B cell (primary cell): ENCODE results near the gene EFCAB14. TPM values are rescaled to one million over a fixed set of nuclear protein-coding genes. Genes with fewer than 3 reads are reported as not detected.

Source experiments
- ATAC-seq: fragments of 200-7000 bp; cut with Tn5 transposase; one replicate; pipeline ENCODE4 v1.10.0; 2021; ENCODE audit warnings: low read depth, mild to moderate bottlenecking, moderate number of reproducible peaks, moderate library complexity
- CTCF ChIA-PET: fragments of 350-600 bp; sonication (Branson Sonifier 250); formaldehyde crosslinking; loops from one replicate; lab custom pipeline; 2021; ENCODE audit warnings: antibody characterized with exemption, inconsistent platforms; lab: Charles Lee
- POLR2A ChIA-PET: fragments of 350-600 bp; sonication (Branson Sonifier 250); formaldehyde crosslinking; loops from one replicate; lab custom pipeline; 2021; ENCODE audit warnings: antibody characterized with exemption; lab: Charles Lee
- DNase-seq: peaks from one replicate; pipeline ENCODE4 v3.0.0; 2013
- H2AFZ ChIP-seq: 2 replicates; pipeline ENCODE4 v1.6.1; 2012; ENCODE audit warnings: mild to moderate bottlenecking, low read depth, low read length; ENCODE audit not compliant: insufficient read depth, poor library complexity, severe bottlenecking
- H3K27ac ChIP-seq, 2 donors: 1 replicate in 1 of 2; 2 replicates in 1 of 2; pipeline ENCODE4 v1.5.1; 2012 to 2013; ENCODE audit warnings: low read length in 2 of 2, mild to moderate bottlenecking in 2 of 2, moderate library complexity in 1 of 2
- H3K27me3 ChIP-seq, 4 experiments: fragments of 200-600 bp in 1 of 4; sonication (generic) in 1 of 4; replicated peaks in 1 of 4; 1 replicate in 2 of 4; 2 replicates in 2 of 4; pipeline versions ENCODE4 v1.6.1 to v1.7.0; 2013 to 2016; ENCODE audit warnings: low read length in 3 of 4, mild to moderate bottlenecking in 2 of 4, mixed read lengths in 1 of 4, moderate library complexity in 1 of 4; ENCODE audit not compliant: insufficient read depth in 4 of 4, control insufficient read depth in 3 of 4; ENCODE audit errors: control extremely low read depth in 1 of 4
- H3K36me3 ChIP-seq, 2 experiments: replicated peaks in 1 of 2; 1 replicate in 1 of 2; 2 replicates in 1 of 2; pipeline versions ENCODE4 v1.6.1 to v1.7.1; 2013; ENCODE audit warnings: low read length in 1 of 2; ENCODE audit not compliant: insufficient read depth in 2 of 2, control insufficient read depth in 1 of 2; ENCODE audit errors: control extremely low read depth in 1 of 2, extremely low read depth in 1 of 2
- H3K4me1 ChIP-seq, 2 donors: fragments of 200-600 bp in 1 of 2; sonication (generic) in 1 of 2; 1 replicate in 1 of 2; 2 replicates in 1 of 2; pipeline versions ENCODE4 v1.5.1 to v1.6.1; 2013 to 2017; ENCODE audit warnings: low read length in 2 of 2; ENCODE audit not compliant: control insufficient read depth in 2 of 2, insufficient read depth in 2 of 2
- H3K4me2 ChIP-seq: replicated peaks from 2 replicates; pipeline ENCODE3; 2012; ENCODE audit warnings: mild to moderate bottlenecking, low read depth, low read length; ENCODE audit not compliant: poor library complexity, severe bottlenecking
- H3K4me3 ChIP-seq, 5 experiments: fragments of 200-600 bp in 1 of 5; sonication (generic) in 1 of 5; 1 replicate in 3 of 5; 2 replicates in 2 of 5; pipeline versions ENCODE4 v1.5.1 to v1.7.0; 2011 to 2016; ENCODE audit warnings: low read length in 4 of 5, mild to moderate bottlenecking in 4 of 5, low read depth in 2 of 5, control low read depth in 1 of 5, moderate library complexity in 1 of 5; ENCODE audit not compliant: insufficient read depth in 1 of 5; ENCODE audit errors: control extremely low read depth in 1 of 5, extremely low read depth in 1 of 5
- H3K79me2 ChIP-seq: fragments of 200-600 bp; sonication (generic); one replicate; pipeline ENCODE4 v1.6.0; 2016; ENCODE audit warnings: low read length; ENCODE audit not compliant: control insufficient read depth, insufficient read depth
- H3K9ac ChIP-seq: fragments of 200-600 bp; sonication (generic); 2 replicates; pipeline ENCODE4 v1.6.1; 2017; ENCODE audit warnings: mild to moderate bottlenecking, low read length, moderate library complexity
- H3K9me3 ChIP-seq, 3 donors: one replicate each; pipeline versions ENCODE4 v1.6.1 to v1.7.1; 2013; ENCODE audit warnings: low read length in 2 of 3; ENCODE audit not compliant: control insufficient read depth in 2 of 3, insufficient read depth in 1 of 3; ENCODE audit errors: control extremely low read depth in 1 of 3
- H4K20me1 ChIP-seq: 2 replicates; pipeline ENCODE4 v1.6.0; 2012; ENCODE audit warnings: mild to moderate bottlenecking, low read length; ENCODE audit not compliant: insufficient read depth, control insufficient read depth, poor library complexity, severe bottlenecking
- H3K27ac Mint-ChIP-seq: one replicate; pipeline ENCODE4 v1.8.0; 2021; ENCODE audit warnings: mixed read lengths
- H3K27me3 Mint-ChIP-seq: one replicate; pipeline ENCODE4 v1.8.0; 2021; ENCODE audit warnings: mixed read lengths
- H3K4me1 Mint-ChIP-seq: one replicate; pipeline ENCODE4 v1.8.0; 2021; ENCODE audit warnings: mixed read lengths
- H3K4me3 Mint-ChIP-seq: one replicate; pipeline ENCODE4 v1.8.0; 2021; ENCODE audit warnings: mixed read lengths
- H3K9me3 Mint-ChIP-seq: one replicate; pipeline ENCODE4 v1.8.0; 2022; ENCODE audit warnings: mixed read lengths; ENCODE audit not compliant: insufficient read depth
- EZH2 ChIP-seq: IDR thresholded peaks from 2 replicates; pipeline ENCODE4 v1.6.1; 2012; ENCODE audit warnings: borderline replicate concordance, low read depth, mild to moderate bottlenecking, moderate library complexity, low read length; ENCODE audit not compliant: insufficient read depth, poor library complexity, severe bottlenecking
- WGBS: methylation state at CpG from one replicate; pipeline ENCODE4 v1.1.5; 2013; ENCODE audit warnings: missing lambda C conversion rate; ENCODE audit not compliant: insufficient coverage; 5-methylcytosine and 5-hydroxymethylcytosine counted together
- intact Hi-C: fragments of 100-400 bp; cut with micrococcal nuclease; formaldehyde crosslinking; loops from one replicate; pipeline ENCODE4 v1.10.0; 2022
- polyA plus RNA-seq: library from polyadenylated mRNA; depleted of rRNA; stranded (reverse); fragments of >200 nt; gene quantifications from 2 replicates; pipeline ENCODE4 v1.2.3, GENCODE V29; 2012
- total RNA-seq, 2 donors: library from RNA; stranded (reverse); fragments of 120-200 nt in 1 of 2; gene quantifications; 1 replicate in 1 of 2; 2 replicates in 1 of 2; pipeline versions ENCODE4 v1.2.3 to v1.2.4, GENCODE V29; 2013 to 2022
- TF ChIP-seq, protein P1 (sequence below): fragments of 200-600 bp; IDR thresholded peaks from one replicate; pipeline ENCODE4 v1.8.0; 2022; ENCODE audit warnings: antibody characterized with exemption, mild to moderate bottlenecking

EFCAB14 gene
- total and polyA plus RNA-seq, 2 donors (not counting 1 experiment from before 2014, with no cell fraction given), result 22.8 to 98.8 TPM

DNA sequence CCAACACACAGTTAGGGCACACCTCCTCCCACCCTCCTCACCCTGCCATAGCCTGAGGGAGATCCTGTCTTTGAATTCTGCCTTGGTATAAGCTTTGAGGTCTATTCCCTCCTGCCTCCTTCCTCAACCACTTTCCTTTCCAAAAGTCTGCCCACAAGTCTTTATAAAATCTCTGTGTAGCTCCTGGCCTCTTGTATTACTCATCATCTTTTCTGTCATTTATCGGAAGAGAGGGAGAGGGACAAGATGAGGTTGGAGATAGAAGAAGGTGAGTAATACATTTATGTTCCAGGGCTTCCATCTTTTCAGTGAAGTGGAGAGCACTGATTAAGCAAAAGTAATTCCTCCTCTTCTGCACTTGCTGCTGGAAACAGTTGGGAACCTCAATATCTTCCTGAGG lies 30.5 kb upstream of the EFCAB14 start:
- DNase-seq, result no peak
- no peak overlapping the region for H3K4me3 ChIP-seq
- ChIA-PET CTCF (no interaction called here), POLR2A (no interaction called here)
- H3K4me3 Mint-ChIP-seq, result no peak overlapping the region
- ATAC-seq, result no peak
- peaks cover 0 to 7% (median 0%) of the 10 kb centered on the region in 4 experiments for H3K27me3 ChIP-seq
- H3K9me3 Mint-ChIP-seq, result no peaks in the 10 kb centered on the region
- no peak overlapping the region for H3K4me2 ChIP-seq
- no peak overlapping the region for H3K27ac ChIP-seq
- no peaks in the 10 kb centered on the region for H3K4me1 Mint-ChIP-seq
- H3K79me2 ChIP-seq, result no peaks in the 10 kb centered on the region
- H3K36me3 ChIP-seq, result no peaks in the 10 kb centered on the region
- H3K9ac ChIP-seq, result no peak overlapping the region
- no peaks in the 10 kb centered on the region for H3K9me3 ChIP-seq
- intact Hi-C loops, result no loop called here
- no peaks in the 10 kb centered on the region for H3K4me1 ChIP-seq
- peaks cover 40% of the 10 kb centered on the region for H3K27me3 Mint-ChIP-seq
- 100% methylated on average over 1 of the region's 1 CpG for WGBS
- TF ChIP-seq EZH2, result no peak
- TF ChIP-seq, protein P1, sequence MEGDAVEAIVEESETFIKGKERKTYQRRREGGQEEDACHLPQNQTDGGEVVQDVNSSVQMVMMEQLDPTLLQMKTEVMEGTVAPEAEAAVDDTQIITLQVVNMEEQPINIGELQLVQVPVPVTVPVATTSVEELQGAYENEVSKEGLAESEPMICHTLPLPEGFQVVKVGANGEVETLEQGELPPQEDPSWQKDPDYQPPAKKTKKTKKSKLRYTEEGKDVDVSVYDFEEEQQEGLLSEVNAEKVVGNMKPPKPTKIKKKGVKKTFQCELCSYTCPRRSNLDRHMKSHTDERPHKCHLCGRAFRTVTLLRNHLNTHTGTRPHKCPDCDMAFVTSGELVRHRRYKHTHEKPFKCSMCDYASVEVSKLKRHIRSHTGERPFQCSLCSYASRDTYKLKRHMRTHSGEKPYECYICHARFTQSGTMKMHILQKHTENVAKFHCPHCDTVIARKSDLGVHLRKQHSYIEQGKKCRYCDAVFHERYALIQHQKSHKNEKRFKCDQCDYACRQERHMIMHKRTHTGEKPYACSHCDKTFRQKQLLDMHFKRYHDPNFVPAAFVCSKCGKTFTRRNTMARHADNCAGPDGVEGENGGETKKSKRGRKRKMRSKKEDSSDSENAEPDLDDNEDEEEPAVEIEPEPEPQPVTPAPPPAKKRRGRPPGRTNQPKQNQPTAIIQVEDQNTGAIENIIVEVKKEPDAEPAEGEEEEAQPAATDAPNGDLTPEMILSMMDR, result no peak
- H4K20me1 ChIP-seq, result no peaks in the 10 kb centered on the region
- no peak overlapping the region for H2AFZ ChIP-seq
- H3K27ac Mint-ChIP-seq, result no peak overlapping the region

DNA sequence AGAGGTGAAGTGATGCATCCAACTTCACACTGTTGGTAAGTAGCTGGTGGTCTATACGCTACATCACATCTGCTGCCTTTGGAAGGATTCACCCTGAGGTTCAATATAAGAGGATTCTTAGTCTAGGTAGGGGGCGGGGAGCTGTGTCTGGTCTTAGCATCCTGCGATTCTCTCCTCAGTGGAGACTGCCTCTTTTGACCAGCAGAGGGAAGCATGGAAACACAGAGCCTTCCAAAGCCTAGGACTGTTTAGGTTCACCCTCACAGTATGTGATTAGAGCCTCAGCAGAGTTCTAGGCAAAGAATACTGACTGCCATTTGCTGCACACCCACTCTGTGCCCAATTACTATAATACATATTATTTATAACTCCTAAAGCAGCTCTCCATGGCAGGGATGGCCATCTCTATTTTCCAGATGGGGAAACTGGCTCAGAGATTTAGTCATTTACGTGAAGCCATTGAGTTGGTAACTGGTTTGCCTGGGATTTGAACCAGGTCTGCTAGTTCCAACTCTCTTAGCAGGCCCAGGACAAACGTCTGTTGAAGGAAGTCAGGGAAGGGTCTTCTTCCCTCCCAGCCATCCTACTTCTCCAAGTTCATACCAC lies 28.9 kb upstream of the EFCAB14 start:
- DNase-seq (no peak), ATAC-seq (no peak)
- Histone ChIP-seq H3K27ac (no peak overlapping the region), H3K79me2 (no peaks in the 10 kb centered on the region), H3K4me1 (no peaks in the 10 kb centered on the region), H4K20me1 (no peaks in the 10 kb centered on the region), H3K9ac (no peak overlapping the region), H2AFZ (no peak overlapping the region), H3K4me2 (no peak overlapping the region), H3K4me3 (no peak overlapping the region), H3K9me3 (no peaks in the 10 kb centered on the region), H3K27me3 (peaks cover 0 to 11% (median 0%) of the 10 kb centered on the region in 4 experiments), H3K36me3 (no peaks in the 10 kb centered on the region)
- Mint-ChIP-seq H3K4me3 (no peak overlapping the region), H3K27me3 (peaks cover 44% of the 10 kb centered on the region), H3K27ac (no peak overlapping the region), H3K9me3 (no peaks in the 10 kb centered on the region), H3K4me1 (no peaks in the 10 kb centered on the region)
- ChIA-PET POLR2A (no interaction called here), CTCF (no interaction called here)
- WGBS, result 38% methylated on average over 4 of the region's 5 CpGs
- TF ChIP-seq, protein P1, result no peak
- TF ChIP-seq EZH2, result no peak
- intact Hi-C loops, result no loop called here
